Loucy (cell line): ENCODE results near the gene IL37.

Experiments used
- H2AFZ ChIP-seq: fragments of 200-600 bp; sonication (generic); 2 replicates; pipeline ENCODE4 v1.6.0; 2016; ENCODE audit warnings: antibody characterized with exemption, mild to moderate bottlenecking, low read length, moderate library complexity
- H3F3A ChIP-seq: fragments of 200-600 bp; 2 replicates; pipeline ENCODE4 v1.6.0; 2016; ENCODE audit warnings: antibody characterized with exemption, low read depth, mild to moderate bottlenecking
- H3K27me3 ChIP-seq: fragments of 200-600 bp; sonication (generic); 2 replicates; pipeline ENCODE4 v1.6.1; 2014; ENCODE audit warnings: low read length, mild to moderate bottlenecking; ENCODE audit not compliant: insufficient read depth, poor library complexity, severe bottlenecking
- H3K36me3 ChIP-seq: fragments of 200-600 bp; sonication (generic); 2 replicates; pipeline ENCODE4 v1.6.1; 2016; ENCODE audit warnings: low read length; ENCODE audit not compliant: insufficient read depth
- H3K4me1 ChIP-seq: fragments of 200-600 bp; sonication (generic); 2 replicates; pipeline ENCODE4 v1.5.1; 2014; ENCODE audit warnings: low read length, mild to moderate bottlenecking; ENCODE audit not compliant: insufficient read depth, poor library complexity, severe bottlenecking
- H3K4me2 ChIP-seq: fragments of 200-600 bp; sonication (generic); 2 replicates; pipeline ENCODE4 v1.6.0; 2014; ENCODE audit warnings: antibody characterized with exemption, low read length, low read depth, mild to moderate bottlenecking; ENCODE audit not compliant: poor library complexity, severe bottlenecking
- H3K4me3 ChIP-seq: fragments of 200-600 bp; sonication (generic); 2 replicates; pipeline ENCODE4 v1.5.1; 2014; ENCODE audit warnings: low read length, mild to moderate bottlenecking, mixed read lengths; ENCODE audit not compliant: poor library complexity, severe bottlenecking
- H3K79me2 ChIP-seq: fragments of 200-600 bp; sonication (generic); 2 replicates; pipeline ENCODE4 v1.6.1; 2014; ENCODE audit warnings: low read length; ENCODE audit not compliant: insufficient read depth
- H3K9ac ChIP-seq: fragments of 200-600 bp; sonication (generic); 2 replicates; pipeline ENCODE4 v1.6.0; 2014; ENCODE audit warnings: mild to moderate bottlenecking, low read depth, low read length, moderate library complexity; ENCODE audit not compliant: poor library complexity, severe bottlenecking
- H3K9me2 ChIP-seq: fragments of 200-600 bp; sonication (generic); replicated peaks from 2 replicates; pipeline ENCODE4 v1.6.1; 2016; ENCODE audit warnings: low read depth, low read length, mixed read lengths
- H3K9me3 ChIP-seq: fragments of 200-600 bp; sonication (generic); 2 replicates; pipeline ENCODE4 v1.6.1; 2014; ENCODE audit warnings: mild to moderate bottlenecking, antibody characterized with exemption, low read length, low read depth; ENCODE audit not compliant: insufficient read depth
- H4K20me1 ChIP-seq: fragments of 200-600 bp; sonication (generic); 2 replicates; pipeline ENCODE4 v1.6.0; 2014; ENCODE audit warnings: antibody characterized with exemption, low read length, mild to moderate bottlenecking; ENCODE audit not compliant: insufficient read depth, poor library complexity, severe bottlenecking
- EZH2phosphoT487 ChIP-seq: fragments of 200-600 bp; IDR thresholded peaks from 2 replicates; pipeline ENCODE4 v1.6.1; 2018; ENCODE audit warnings: antibody characterized with exemption, mild to moderate bottlenecking, moderate library complexity, borderline replicate concordance
- TF ChIP-seq, protein P1 (sequence below): fragments of 200-600 bp; sonication (generic); conservative IDR thresholded peaks from 2 replicates; pipeline ENCODE4 v1.5.1; 2014; ENCODE audit warnings: mild to moderate bottlenecking, antibody characterized with exemption, low read length

IL37 gene

DNA sequence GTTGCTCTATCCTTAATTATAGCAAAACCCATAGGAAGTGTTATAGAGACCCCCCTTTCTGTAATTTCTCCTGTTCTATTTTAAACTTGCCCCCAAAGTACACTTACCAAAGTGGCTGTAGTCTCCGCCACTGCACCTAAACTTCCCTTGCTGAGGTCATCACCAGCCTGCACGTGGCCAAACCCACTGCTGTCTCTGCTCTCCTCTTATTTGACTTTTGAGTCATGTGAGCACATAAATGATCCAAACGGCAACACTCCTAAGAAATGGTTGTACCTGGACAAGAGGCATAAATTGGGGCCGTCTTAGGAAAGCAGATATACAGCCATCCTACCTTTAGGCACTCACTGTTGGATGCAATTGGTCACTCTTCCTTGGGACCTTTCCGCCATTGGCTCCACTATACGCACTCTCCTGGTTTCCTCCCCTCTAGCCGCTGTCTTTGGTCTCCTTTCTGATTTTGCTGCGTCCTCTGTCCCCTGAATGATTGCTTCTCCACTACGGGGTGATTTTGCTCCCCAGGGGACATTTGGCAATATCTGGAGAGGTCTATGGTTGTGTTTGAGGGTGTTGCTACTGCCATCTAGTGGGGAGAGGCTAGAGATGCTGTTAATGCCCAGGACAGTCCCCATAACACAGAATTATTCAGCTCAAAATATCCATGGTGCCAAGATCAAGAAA is 47.6 kb downstream of the IL37 start:
- Histone ChIP-seq H3F3A (no peaks in the 10 kb centered on the region), H4K20me1 (no peaks in the 10 kb centered on the region), H3K79me2 (no peaks in the 10 kb centered on the region), H3K27me3 (peaks cover 11% of the 10 kb centered on the region), H3K4me2 (no peak overlapping the region), H3K4me1 (no peaks in the 10 kb centered on the region), H3K9me2 (no peaks in the 10 kb centered on the region), H3K4me3 (no peak overlapping the region), H3K9ac (no peak overlapping the region), H3K9me3 (no peaks in the 10 kb centered on the region), H3K36me3 (no peaks in the 10 kb centered on the region), H2AFZ (no peak overlapping the region)
- TF ChIP-seq EZH2phosphoT487 = no peak
- TF ChIP-seq, protein P1, sequence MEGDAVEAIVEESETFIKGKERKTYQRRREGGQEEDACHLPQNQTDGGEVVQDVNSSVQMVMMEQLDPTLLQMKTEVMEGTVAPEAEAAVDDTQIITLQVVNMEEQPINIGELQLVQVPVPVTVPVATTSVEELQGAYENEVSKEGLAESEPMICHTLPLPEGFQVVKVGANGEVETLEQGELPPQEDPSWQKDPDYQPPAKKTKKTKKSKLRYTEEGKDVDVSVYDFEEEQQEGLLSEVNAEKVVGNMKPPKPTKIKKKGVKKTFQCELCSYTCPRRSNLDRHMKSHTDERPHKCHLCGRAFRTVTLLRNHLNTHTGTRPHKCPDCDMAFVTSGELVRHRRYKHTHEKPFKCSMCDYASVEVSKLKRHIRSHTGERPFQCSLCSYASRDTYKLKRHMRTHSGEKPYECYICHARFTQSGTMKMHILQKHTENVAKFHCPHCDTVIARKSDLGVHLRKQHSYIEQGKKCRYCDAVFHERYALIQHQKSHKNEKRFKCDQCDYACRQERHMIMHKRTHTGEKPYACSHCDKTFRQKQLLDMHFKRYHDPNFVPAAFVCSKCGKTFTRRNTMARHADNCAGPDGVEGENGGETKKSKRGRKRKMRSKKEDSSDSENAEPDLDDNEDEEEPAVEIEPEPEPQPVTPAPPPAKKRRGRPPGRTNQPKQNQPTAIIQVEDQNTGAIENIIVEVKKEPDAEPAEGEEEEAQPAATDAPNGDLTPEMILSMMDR = peak; percentile 92

DNA sequence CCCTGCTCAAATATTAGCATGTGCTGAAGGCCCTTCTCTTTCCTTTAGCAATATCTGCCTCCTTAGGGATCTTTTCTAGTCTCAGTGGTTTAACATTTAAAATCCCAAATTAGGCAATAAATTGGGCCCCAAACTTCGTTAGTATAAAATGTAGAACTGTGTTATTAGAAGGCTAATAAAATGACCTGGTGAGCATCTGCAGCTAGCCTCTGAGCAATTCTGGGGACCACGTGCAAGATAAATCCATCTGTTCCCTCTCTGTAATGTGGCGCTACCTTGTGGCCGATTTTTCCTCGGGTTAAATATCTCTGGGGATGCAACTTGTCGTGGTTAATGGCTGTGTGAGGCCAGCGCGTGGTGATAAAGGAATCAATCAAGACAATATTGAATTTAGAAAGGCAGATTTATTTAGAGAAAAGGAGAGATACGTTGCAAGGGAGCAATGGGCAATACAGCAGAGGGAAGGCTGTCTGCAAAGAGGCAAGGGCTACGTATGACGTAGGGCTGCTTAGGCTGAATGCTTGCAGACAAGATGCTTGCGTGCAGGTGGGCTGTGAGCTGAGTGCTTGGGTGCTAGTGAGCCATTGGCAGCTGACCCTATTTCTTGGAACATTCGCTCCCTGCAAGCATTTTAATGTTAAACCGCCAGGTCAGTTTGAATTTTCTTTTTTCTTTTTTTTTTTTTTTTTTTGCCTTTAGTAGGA is 48.3 kb downstream of the IL37 start:
- Histone ChIP-seq H3K79me2 (no peaks in the 10 kb centered on the region), H4K20me1 (no peaks in the 10 kb centered on the region), H3K9me3 (no peaks in the 10 kb centered on the region), H3K36me3 (no peaks in the 10 kb centered on the region), H3K27me3 (peaks cover 6% of the 10 kb centered on the region), H3K4me2 (no peak overlapping the region), H2AFZ (no peak overlapping the region), H3F3A (no peaks in the 10 kb centered on the region), H3K4me1 (no peaks in the 10 kb centered on the region), H3K9ac (no peak overlapping the region), H3K9me2 (no peaks in the 10 kb centered on the region), H3K4me3 (no peak overlapping the region)
- TF ChIP-seq, protein P1 = peak; percentile 48
- no peak for TF ChIP-seq EZH2phosphoT487

DNA sequence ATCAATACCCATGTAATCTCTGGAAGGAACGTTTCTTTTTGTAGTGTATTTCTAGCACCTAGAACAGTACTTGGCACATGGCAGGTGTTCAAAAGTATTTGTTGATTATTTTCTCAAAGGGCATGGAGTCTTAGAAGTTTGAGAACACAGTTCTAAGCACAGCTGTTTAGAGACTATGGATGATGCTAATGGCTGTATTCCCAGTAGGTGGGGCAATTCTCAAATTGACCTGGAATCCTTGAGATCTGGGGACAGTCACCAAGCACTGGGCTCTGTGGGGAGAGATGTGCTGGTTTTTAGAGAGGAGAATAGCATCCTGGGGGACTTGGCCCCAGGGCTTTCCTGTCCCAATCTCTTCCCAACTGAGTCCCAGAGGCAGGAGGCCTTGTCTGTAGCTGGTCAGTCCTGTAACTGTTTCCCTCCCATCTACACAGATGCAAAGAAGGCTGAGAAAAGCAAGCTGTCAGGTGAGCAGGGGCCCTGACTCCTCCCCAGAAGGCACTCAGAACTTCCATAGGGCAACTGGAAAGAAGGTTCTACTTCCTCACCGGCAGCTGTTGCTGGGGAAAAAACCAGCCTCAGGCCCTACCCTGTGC is 49.4 kb downstream of the IL37 start:
- H3K9me2 ChIP-seq = no peaks in the 10 kb centered on the region
- H4K20me1 ChIP-seq = no peaks in the 10 kb centered on the region
- H3K4me2 ChIP-seq = no peak overlapping the region
- no peak overlapping the region for H3K9ac ChIP-seq
- H3K27me3 ChIP-seq = peaks cover 14% of the 10 kb centered on the region
- no peak overlapping the region for H2AFZ ChIP-seq
- TF ChIP-seq, protein P1 = peak; percentile 30; the same call in 1 of the 2 replicates
- no peak for TF ChIP-seq EZH2phosphoT487
- H3K4me1 ChIP-seq = no peaks in the 10 kb centered on the region
- H3K4me3 ChIP-seq = no peak overlapping the region
- H3F3A ChIP-seq = no peaks in the 10 kb centered on the region
- H3K79me2 ChIP-seq = no peaks in the 10 kb centered on the region
- no peaks in the 10 kb centered on the region for H3K9me3 ChIP-seq
- H3K36me3 ChIP-seq = no peaks in the 10 kb centered on the region
